Lung (tissue), 12 donors: ENCODE results near the gene NTM. TPM values are rescaled to one million over a fixed set of nuclear protein-coding genes. Genes with fewer than 3 reads are reported as not detected.

Experiments used
- ATAC-seq: fragments of 200-7000 bp; cut with Tn5 transposase; one replicate; pipeline ENCODE4 v1.9.1; 2020; ENCODE audit warnings: moderate number of reproducible peaks; ENCODE audit not compliant: insufficient read depth, low FRiP score
- DNase-seq, 3 donors: peaks; one replicate each; pipeline ENCODE4 v3.0.0-alpha.2; 2013 to 2017
- H3K27ac ChIP-seq, 2 donors: one replicate each; pipeline ENCODE4 v1.5.1; 2013; ENCODE audit warnings: mild to moderate bottlenecking in 2 of 2, moderate library complexity in 2 of 2, control low read depth in 1 of 2, inconsistent platforms in 1 of 2, low read depth in 1 of 2, low read length in 1 of 2
- H3K27me3 ChIP-seq, 3 donors: one replicate each; pipeline ENCODE4 v1.5.1; 2013; ENCODE audit warnings: low read length in 2 of 3; ENCODE audit not compliant: control insufficient read depth in 3 of 3, insufficient read depth in 3 of 3
- H3K36me3 ChIP-seq, 4 donors: one replicate each; pipeline ENCODE4 v1.5.1; 2013; ENCODE audit warnings: low read length in 4 of 4, mild to moderate bottlenecking in 1 of 4, moderate library complexity in 1 of 4; ENCODE audit not compliant: control insufficient read depth in 4 of 4, insufficient read depth in 4 of 4
- H3K4me1 ChIP-seq, 5 donors: one replicate each; pipeline ENCODE4 v1.5.1; 2013; ENCODE audit warnings: low read length in 5 of 5, mild to moderate bottlenecking in 2 of 5, moderate library complexity in 1 of 5; ENCODE audit not compliant: control insufficient read depth in 5 of 5, insufficient read depth in 5 of 5
- H3K4me3 ChIP-seq: one replicate; pipeline ENCODE4 v1.5.1; 2013; ENCODE audit warnings: mild to moderate bottlenecking, control low read depth, moderate library complexity
- H3K9ac ChIP-seq, 2 donors: one replicate each; pipeline ENCODE4 v1.5.1; 2013; ENCODE audit warnings: low read length in 2 of 2, control low read depth in 1 of 2; ENCODE audit not compliant: insufficient read depth in 1 of 2
- H3K9me3 ChIP-seq, 4 donors: one replicate each; pipeline ENCODE4 v1.5.1; 2013; ENCODE audit warnings: low read length in 3 of 4, mild to moderate bottlenecking in 1 of 4, moderate library complexity in 1 of 4; ENCODE audit not compliant: control insufficient read depth in 4 of 4, insufficient read depth in 3 of 4
- CTCF ChIP-seq: IDR thresholded peaks from 2 replicates; pipeline ENCODE4 v1.5.1; 2012; ENCODE audit warnings: mild to moderate bottlenecking; ENCODE audit errors: control extremely low read depth, extremely low read depth
- WGBS, 2 donors: extraction: QIAGEN DNeasy Blood & Tissue Kit; methylation state at CpG; one replicate each; pipeline ENCODE4 v1.1.7; 2013; 5-methylcytosine and 5-hydroxymethylcytosine counted together
- polyA plus RNA-seq, 2 donors: library from polyadenylated mRNA; stranded (reverse); fragments of 200-250 nt; gene quantifications; one replicate each; pipeline ENCODE4 v1.2.1, GENCODE V29; 2013
- total RNA-seq, 2 donors: library from RNA; depleted of rRNA in 1 of 2; stranded (reverse); fragments of >200 nt in 1 of 2; gene quantifications; one replicate each; pipeline ENCODE4 v1.2.1, GENCODE V29; 2014 to 2021
- donor health status: control.
- donor health status: control.
- donor health status: Bipolar disorder and iron deficiency.
- donor health status: healthy.
- donor health status: DM: yes; HTN: yes; CAD: no.

Gene NTM
- total and polyA plus RNA-seq, 4 donors: 0.39 to 30.9 (median 7.2) TPM

DNA sequence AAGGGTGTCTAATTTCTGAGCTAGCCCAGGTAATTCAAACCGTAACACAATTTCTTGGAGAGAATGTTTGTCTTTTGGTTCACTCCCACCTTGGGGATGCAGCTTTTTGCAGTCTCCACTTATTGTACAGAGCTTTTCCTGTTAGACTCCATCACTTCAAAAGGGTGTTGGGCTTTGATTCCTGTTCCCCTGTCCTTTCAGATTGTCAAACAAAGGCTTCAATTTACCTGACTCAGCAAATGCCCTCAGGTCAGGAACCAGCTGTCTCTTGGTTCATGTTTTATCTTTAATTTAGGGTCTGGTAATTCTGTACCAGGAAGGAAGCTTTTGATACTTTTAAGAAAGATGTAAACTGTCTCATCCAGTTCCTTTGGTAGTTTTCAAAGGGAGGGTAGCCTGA, 880.6 kb downstream of the NTM start:
- Histone ChIP-seq H3K27ac (no peak overlapping the region), H3K9ac (no peak overlapping the region), H3K9me3 (peaks cover 0 to 4% (median 0%) of the 10 kb centered on the region in 4 donors), H3K4me1 (no peaks in the 10 kb centered on the region), H3K4me3 (no peak overlapping the region), H3K27me3 (no peaks in the 10 kb centered on the region), H3K36me3 (no peaks in the 10 kb centered on the region)
- 66 to 70% methylated on average over 1 of the region's 1 CpG for WGBS, 2 donors
- ATAC-seq (no peak), DNase-seq (no peak)
- no peak for TF ChIP-seq CTCF

- Histone ChIP-seq H3K9ac (no peak overlapping the region), H3K36me3 (no peaks in the 10 kb centered on the region), H3K27ac (no peak overlapping the region), H3K9me3 (peaks cover 0 to 4% (median 0%) of the 10 kb centered on the region in 4 donors), H3K4me3 (no peak overlapping the region), H3K27me3 (no peaks in the 10 kb centered on the region), H3K4me1 (no peaks in the 10 kb centered on the region)
- 71 to 84% methylated on average over 9 of the region's 9 CpGs for WGBS, 2 donors
- no peak for TF ChIP-seq CTCF
- no peak for DNase-seq
- ATAC-seq: no peak
Observed at GRCh38 chr11:132253469-132254264, 883.3 kb downstream of the NTM start.

- no peak overlapping the region for H3K27ac ChIP-seq
- no peak for ATAC-seq
- no peak for DNase-seq
- no peaks in the 10 kb centered on the region for H3K27me3 ChIP-seq
- no peaks in the 10 kb centered on the region for H3K36me3 ChIP-seq
- peaks cover 0 to 4% (median 0%) of the 10 kb centered on the region in 4 donors for H3K9me3 ChIP-seq
- no peak for TF ChIP-seq CTCF
- H3K4me1 ChIP-seq: no peaks in the 10 kb centered on the region
- H3K4me3 ChIP-seq: no peak overlapping the region
- H3K9ac ChIP-seq: no peak overlapping the region
- 85 to 90% methylated on average over 1 of the region's 1 CpG for WGBS, 2 donors
Observed at GRCh38 chr11:132254906-132255305, 884.5 kb downstream of the NTM start.
